Body of pancreas (tissue), 4 donors: ENCODE measurements around the gene MYPOP. TPM values are rescaled to one million over a fixed set of nuclear protein-coding genes. Genes with fewer than 3 reads are reported as not detected.
"Not testable (repeated sequence)": the region's sequence is repeated elsewhere in the genome, so short reads cannot be mapped to it uniquely, and the experiment has no call there.

Source experiments
- ATAC-seq: fragments of 150-250 bp; one replicate; pipeline ENCODE4 v1.9.1; 2016
- DNase-seq, 4 donors: peaks; one replicate each; pipeline ENCODE4 v3.0.0-alpha.2; 2019
- H3K27ac ChIP-seq, 4 donors: fragments of 200-600 bp; sonication (generic); 1 replicate in 3 of 4; 2 replicates in 1 of 4; pipeline versions ENCODE4 v1.5.1 to v1.6.1; 2016 to 2019; ENCODE audit warnings: mild to moderate bottlenecking in 1 of 4, mixed read lengths in 1 of 4, moderate library complexity in 1 of 4
- H3K27me3 ChIP-seq, 2 donors: fragments of 200-600 bp; sonication (generic); one replicate each; pipeline ENCODE4 v1.6.0; 2016; ENCODE audit warnings: mild to moderate bottlenecking in 1 of 2
- H3K36me3 ChIP-seq, 2 donors: fragments of 200-600 bp; sonication (generic); replicated peaks in 1 of 2; 2 replicates each; pipeline ENCODE4 v1.5.1; 2016; ENCODE audit warnings: low read depth in 2 of 2; ENCODE audit not compliant: insufficient read depth in 1 of 2
- H3K4me1 ChIP-seq: fragments of 200-600 bp; sonication (generic); one replicate; pipeline ENCODE4 v1.6.0; 2016
- H3K4me3 ChIP-seq, 2 donors: fragments of 200-600 bp; sonication (generic); 1 replicate in 1 of 2; 2 replicates in 1 of 2; pipeline ENCODE4 v1.5.1; 2016 to 2019
- H3K9me3 ChIP-seq, 3 donors: fragments of 200-600 bp; sonication (generic); 1 replicate in 2 of 3; 2 replicates in 1 of 3; pipeline ENCODE4 v1.5.1; 2016
- POLR2A ChIP-seq, 3 donors: fragments of 450-650 bp; IDR thresholded peaks; one replicate each; pipeline ENCODE4 v1.6.1; 2016; ENCODE audit warnings: antibody characterized with exemption in 3 of 3, mild to moderate bottlenecking in 2 of 3
- WGBS, 2 donors: methylation state at CpG; one replicate each; pipeline ENCODE4 v1.1.5; 2017; 5-methylcytosine and 5-hydroxymethylcytosine counted together
- intact Hi-C: fragments of 100-400 bp; cut with DNase I; formaldehyde crosslinking; loops from one replicate; pipeline ENCODE4 v1.15.1; 2023
- total RNA-seq, 2 donors: library from RNA; depleted of rRNA; stranded (reverse); fragments of >200 nt; gene quantifications; one replicate each; pipeline ENCODE4 v1.1.0, GENCODE V29; 2016
- TF ChIP-seq, protein P1 (sequence below), 7 experiments: fragments of 450-650 bp in 4 of 7; fragments of 200-600 bp in 3 of 7; sonication (generic) in 3 of 7; IDR thresholded peaks; one replicate each; pipeline ENCODE4 v1.5.1; 2016 to 2019; ENCODE audit warnings: antibody characterized with exemption in 7 of 7

Gene MYPOP
- total RNA-seq, 2 donors from 2014 or later = 6.7 to 13.5 TPM

DNA sequence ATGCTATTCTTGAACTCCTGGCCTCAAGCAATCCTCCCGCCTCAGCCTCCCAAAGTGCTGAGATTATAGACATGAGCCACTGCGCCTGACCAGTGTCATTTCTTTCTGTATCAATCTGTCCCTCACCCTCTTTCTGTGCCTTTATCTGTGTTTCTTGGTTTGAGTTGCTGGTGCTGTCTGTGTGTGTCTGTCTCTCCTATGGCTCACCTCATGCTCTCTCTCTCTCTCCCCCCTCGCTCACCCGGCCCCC, 26.3 kb downstream of the MYPOP start:
- Histone ChIP-seq H3K4me1 (peaks cover 95% of the 10 kb centered on the region), H3K4me3 (no peak overlapping the region)
- intact Hi-C loops = no loop called here

DNA sequence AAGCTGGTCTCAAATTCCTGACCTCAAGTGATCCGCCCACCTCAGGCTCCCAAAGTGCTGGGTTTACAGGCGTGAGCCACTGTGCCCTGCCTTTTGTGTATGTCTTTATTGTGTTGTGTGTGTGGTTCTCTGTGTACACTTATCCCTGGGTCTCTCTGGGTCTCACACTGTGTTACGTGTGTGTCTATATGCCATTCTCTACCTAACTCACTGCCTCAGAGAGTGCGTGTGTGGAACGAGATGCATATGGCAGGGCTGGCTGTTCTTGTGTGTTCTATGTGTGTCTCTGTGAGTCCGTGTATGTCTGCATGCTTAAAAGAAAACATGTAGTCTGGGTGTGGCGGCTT, 27.8 kb downstream of the MYPOP start:
- Histone ChIP-seq H3K4me3 (no peak overlapping the region), H3K4me1 (peaks cover 86% of the 10 kb centered on the region), H3K27me3 (no peaks in the 10 kb centered on the region), H3K36me3 (no peaks in the 10 kb centered on the region), H3K9me3 (no peaks in the 10 kb centered on the region), H3K27ac (peak overlapping the region; percentile 1 to 96 (median 46))
- TF ChIP-seq, protein P1, sequence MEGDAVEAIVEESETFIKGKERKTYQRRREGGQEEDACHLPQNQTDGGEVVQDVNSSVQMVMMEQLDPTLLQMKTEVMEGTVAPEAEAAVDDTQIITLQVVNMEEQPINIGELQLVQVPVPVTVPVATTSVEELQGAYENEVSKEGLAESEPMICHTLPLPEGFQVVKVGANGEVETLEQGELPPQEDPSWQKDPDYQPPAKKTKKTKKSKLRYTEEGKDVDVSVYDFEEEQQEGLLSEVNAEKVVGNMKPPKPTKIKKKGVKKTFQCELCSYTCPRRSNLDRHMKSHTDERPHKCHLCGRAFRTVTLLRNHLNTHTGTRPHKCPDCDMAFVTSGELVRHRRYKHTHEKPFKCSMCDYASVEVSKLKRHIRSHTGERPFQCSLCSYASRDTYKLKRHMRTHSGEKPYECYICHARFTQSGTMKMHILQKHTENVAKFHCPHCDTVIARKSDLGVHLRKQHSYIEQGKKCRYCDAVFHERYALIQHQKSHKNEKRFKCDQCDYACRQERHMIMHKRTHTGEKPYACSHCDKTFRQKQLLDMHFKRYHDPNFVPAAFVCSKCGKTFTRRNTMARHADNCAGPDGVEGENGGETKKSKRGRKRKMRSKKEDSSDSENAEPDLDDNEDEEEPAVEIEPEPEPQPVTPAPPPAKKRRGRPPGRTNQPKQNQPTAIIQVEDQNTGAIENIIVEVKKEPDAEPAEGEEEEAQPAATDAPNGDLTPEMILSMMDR (IDR thresholded peaks at IDR 0.05) = no peak
- TF ChIP-seq POLR2A (IDR thresholded peaks at IDR 0.05) = no peak
- intact Hi-C loops = no loop called here
- DNase-seq = no peak
- WGBS, 2 donors = 84 to 85% methylated on average over 7 of the region's 7 CpGs
- no peak for ATAC-seq

More for the DNA sequence above, 26.3 kb downstream of the MYPOP start:
- ATAC-seq = no peak
- Histone ChIP-seq H3K9me3 (no peaks in the 10 kb centered on the region), H3K27me3 (no peaks in the 10 kb centered on the region), H3K27ac (peak overlapping the region; percentile 79 to 96 (median 90)), H3K36me3 (no peaks in the 10 kb centered on the region)
- 26 to 53% methylated on average over 4 of the region's 4 CpGs for WGBS, 2 donors
- TF ChIP-seq POLR2A (IDR thresholded peaks at IDR 0.05) = no peak
- TF ChIP-seq, protein P1 (IDR thresholded peaks at IDR 0.05) = no peak
- DNase-seq = no peak

DNA sequence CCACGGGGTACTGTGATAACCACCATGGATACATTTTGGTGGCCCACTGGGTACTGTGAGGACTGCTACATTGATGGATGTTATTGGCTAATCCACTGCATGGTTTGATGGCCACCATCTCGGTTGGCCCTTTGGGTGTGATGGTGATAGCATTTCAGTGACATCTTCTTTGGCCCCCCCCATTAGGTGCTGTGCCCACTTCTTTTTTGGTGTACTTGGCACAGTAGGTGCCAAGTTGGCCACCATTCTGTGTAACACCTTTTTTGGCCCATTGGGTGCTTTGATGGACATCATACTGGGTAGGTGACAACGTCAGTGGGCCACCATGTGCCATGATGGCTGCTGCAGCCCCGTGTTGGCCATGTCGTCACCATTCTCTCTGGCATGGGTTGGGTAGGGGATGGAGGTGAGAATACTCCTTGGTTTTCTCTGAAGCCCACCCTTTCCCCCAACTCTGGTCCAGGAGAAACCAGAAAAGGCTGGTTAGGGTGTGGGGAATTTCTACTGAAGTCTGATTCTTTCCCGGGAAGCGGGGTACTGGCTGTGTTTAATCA, 29.1 kb downstream of the MYPOP start:
- Histone ChIP-seq H3K4me1 (peaks cover 84% of the 10 kb centered on the region), H3K27ac (peak overlapping the region; percentile 32 to 96 (median 46)), H3K27me3 (no peaks in the 10 kb centered on the region), H3K4me3 (no peak overlapping the region), H3K9me3 (no peaks in the 10 kb centered on the region), H3K36me3 (no peaks in the 10 kb centered on the region)
- DNase-seq (no peak), ATAC-seq (no peak)
- intact Hi-C loops = no loop called here
- TF ChIP-seq, protein P1 (IDR thresholded peaks at IDR 0.05) = no peak
- no peak for TF ChIP-seq POLR2A (IDR thresholded peaks at IDR 0.05)
- 59 to 67% methylated on average over 4 to 7 of the region's 7 CpGs for WGBS, 2 donors

DNA sequence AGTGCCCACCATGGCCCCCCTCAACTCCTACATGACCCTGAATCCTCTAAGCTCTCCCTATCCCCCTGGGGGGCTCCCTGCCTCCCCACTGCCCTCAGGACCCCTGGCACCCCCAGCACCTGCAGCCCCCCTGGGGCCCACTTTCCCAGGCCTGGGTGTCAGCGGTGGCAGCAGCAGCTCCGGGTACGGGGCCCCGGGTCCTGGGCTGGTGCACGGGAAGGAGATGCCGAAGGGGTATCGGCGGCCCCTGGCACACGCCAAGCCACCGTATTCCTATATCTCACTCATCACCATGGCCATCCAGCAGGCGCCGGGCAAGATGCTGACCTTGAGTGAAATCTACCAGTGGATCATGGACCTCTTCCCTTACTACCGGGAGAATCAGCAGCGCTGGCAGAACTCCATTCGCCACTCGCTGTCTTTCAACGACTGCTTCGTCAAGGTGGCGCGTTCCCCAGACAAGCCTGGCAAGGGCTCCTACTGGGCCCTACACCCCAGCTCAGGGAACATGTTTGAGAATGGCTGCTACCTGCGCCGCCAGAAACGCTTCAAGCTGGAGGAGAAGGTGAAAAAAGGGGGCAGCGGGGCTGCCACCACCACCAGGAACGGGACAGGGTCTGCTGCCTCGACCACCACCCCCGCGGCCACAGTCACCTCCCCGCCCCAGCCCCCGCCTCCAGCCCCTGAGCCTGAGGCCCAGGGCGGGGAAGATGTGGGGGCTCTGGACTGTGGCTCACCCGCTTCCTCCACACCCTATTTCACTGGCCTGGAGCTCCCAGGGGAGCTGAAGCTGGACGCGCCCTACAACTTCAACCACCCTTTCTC, 30.1 kb downstream of the MYPOP start:
- peak overlapping the region in 1 of 4 donors; percentile 1 for H3K27ac ChIP-seq
- ATAC-seq (no peak), DNase-seq (no peak)
- no peak overlapping the region for H3K4me3 ChIP-seq
- no peak for TF ChIP-seq POLR2A (IDR thresholded peaks at IDR 0.05)
- TF ChIP-seq, protein P1 (IDR thresholded peaks at IDR 0.05) = no peak
- peaks cover 84% of the 10 kb centered on the region for H3K4me1 ChIP-seq
- no peaks in the 10 kb centered on the region for H3K9me3 ChIP-seq
- H3K36me3 ChIP-seq = no peaks in the 10 kb centered on the region
- H3K27me3 ChIP-seq = no peaks in the 10 kb centered on the region
- intact Hi-C loops = no loop called here
- whole genome bisulfite sequencing, 2 donors = 71 to 80% methylated on average over 4 to 33 of the region's 34 CpGs

DNA sequence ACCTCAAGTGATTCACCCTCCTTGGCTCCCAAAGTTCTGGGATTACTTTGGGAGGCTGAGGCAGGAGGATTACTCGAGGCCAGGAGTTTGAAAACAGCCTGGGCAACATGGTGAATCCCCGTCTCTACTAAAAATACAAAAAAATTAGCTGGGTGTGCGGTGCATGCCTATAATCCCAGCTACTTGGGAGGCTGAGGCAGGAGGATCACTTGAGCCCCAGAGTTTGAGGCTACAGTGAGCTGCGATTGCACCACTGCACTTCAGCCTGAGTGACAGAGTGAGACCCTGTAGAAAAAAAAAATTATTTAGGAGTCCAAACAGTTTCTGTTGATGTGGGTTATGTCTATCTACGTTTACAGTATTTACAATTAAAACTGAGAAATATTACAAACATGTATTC, 31.6 kb downstream of the MYPOP start:
- WGBS, 2 donors = 79 to 80% methylated on average over 5 of the region's 5 CpGs
- intact Hi-C loops = no loop called here
- H3K27ac ChIP-seq = peak overlapping the region in 1 of 4 donors; percentile 1
- peaks cover 78% of the 10 kb centered on the region for H3K4me1 ChIP-seq
- H3K4me3 ChIP-seq = no peak overlapping the region
- no peaks in the 10 kb centered on the region for H3K36me3 ChIP-seq
- H3K9me3 ChIP-seq = no peaks in the 10 kb centered on the region
- ATAC-seq (no peak), DNase-seq (no peak)
- H3K27me3 ChIP-seq = no peaks in the 10 kb centered on the region
- TF ChIP-seq, protein P1 (IDR thresholded peaks at IDR 0.05) = no peak
- TF ChIP-seq POLR2A (IDR thresholded peaks at IDR 0.05) = no peak

DNA sequence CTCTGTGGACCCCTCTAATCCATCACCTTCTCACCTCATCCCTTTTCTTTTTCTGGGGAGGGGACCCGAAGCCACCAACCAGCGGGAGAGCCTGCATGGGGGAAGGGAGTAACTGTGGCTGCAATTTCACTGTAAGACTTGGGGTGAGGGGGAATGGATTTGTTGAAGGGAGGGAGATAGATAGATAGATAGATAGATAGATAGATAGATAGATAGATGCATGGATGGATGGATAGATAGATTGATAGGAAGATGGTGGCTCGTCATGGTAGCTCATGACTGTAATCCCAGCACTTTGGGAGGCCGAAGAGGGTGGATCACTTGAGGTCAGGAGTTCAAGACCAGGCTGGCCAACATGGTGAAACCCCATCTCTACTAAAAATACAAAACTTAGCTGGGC, 35.2 kb downstream of the MYPOP start:
- Histone ChIP-seq H3K27ac (peak overlapping the region in 3 of 4 donors; percentile 69 to 89 (median 75)), H3K4me1 (peaks cover 52% of the 10 kb centered on the region)
- H3K27me3 ChIP-seq, intact Hi-C loops, DNase-seq, H3K9me3 ChIP-seq, H3K36me3 ChIP-seq, ATAC-seq, H3K4me3 ChIP-seq: not testable (repeated sequence)
- 52 to 66% methylated on average over 4 of the region's 4 CpGs for WGBS, 2 donors
